GM08714 (cell line): ENCODE measurements around the gene RFX1.

Experiments used
- H3K4me3 ChIP-seq: fragments of 200-500 bp; sonication (Bioruptor generic); 2 replicates; pipeline ENCODE4 v1.5.1; 2014; ENCODE audit warnings: mild to moderate bottlenecking, low read length, inconsistent platforms
- ZNF274 ChIP-seq: IDR thresholded peaks from 2 replicates; pipeline ENCODE4 v1.6.1; 2012; ENCODE audit warnings: mild to moderate bottlenecking, low read depth, low read length

Gene RFX1

DNA sequence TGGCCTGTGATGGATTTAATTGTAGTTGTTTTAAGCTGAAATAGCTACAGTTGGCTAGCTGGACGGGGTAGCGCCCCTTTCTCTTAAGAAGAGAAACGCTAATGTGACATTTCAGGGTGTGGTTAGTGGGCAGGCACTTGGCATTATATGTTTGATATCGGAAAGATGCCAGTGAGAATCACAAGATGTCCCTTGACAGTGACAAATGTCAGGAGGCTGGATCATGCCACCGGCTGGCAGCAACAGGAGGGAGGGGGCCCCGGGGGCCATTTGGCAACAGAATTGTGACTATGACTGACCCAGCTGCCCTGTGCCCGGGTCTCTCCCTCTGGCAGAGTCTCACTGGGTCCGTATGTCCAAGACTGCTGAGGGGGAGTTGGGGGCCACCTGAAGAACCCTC, 49.1 kb downstream of the RFX1 start:
- H3K4me3 ChIP-seq: no peak overlapping the region
- no peak for TF ChIP-seq ZNF274

GRCh38 chr19:13956365-13956744, 49.8 kb downstream of the RFX1 start:
- H3K4me3 ChIP-seq: no peak overlapping the region
- no peak for TF ChIP-seq ZNF274

DNA sequence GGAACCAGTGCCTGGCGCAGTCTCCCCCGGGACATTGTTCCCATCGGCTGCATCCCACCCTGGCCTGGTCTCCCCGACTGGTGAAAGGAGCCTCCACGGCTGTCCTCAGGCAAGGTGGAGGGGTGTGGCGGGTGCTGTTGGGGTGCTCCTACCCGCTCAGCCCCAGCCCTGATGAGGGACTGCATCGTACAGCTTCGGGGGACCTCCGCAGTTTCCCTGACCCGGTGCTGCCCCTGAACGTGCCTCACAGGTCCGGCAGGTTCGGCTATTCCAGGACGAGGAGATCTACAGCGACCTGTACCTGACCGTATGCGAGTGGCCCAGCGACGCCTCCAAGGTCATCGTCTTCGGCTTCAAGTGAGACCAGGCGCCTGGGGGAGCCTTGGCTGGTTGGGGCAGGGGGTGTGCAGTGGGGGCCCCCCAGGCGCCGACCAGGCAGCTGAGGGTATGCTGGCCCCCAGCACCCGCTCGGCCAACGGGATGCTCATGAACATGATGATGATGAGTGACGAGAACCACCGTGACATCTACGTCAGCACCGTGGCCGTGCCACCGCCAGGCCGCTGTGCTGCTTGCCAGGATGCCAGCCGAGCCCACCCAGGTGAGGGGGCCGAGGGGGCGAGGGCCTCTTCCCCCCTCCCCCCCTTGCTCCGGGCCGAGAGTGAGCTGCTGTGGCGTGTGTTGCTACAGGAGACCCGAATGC, 50.3 kb downstream of the RFX1 start:
- no peak overlapping the region for H3K4me3 ChIP-seq
- no peak for TF ChIP-seq ZNF274

DNA sequence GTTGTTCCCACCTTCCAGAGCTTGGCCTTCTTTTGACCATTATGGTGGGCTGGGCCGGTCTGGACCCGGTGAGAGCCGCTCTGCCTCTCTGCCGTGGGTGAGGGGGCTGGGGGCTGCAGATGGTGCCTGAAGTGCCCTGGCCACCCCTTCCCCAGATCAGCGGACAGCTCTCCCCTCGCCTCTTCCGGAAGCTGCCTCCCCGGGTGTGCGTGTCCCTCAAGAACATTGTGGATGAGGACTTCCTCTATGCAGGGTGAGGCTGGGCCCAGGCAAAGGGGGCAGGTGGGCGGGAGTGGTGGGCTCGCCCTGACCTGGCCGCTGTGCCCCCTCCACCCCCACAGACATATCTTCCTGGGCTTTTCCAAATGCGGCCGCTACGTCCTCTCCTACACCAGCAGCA, 51.9 kb downstream of the RFX1 start:
- TF ChIP-seq ZNF274: no peak
- no peak overlapping the region for H3K4me3 ChIP-seq

DNA sequence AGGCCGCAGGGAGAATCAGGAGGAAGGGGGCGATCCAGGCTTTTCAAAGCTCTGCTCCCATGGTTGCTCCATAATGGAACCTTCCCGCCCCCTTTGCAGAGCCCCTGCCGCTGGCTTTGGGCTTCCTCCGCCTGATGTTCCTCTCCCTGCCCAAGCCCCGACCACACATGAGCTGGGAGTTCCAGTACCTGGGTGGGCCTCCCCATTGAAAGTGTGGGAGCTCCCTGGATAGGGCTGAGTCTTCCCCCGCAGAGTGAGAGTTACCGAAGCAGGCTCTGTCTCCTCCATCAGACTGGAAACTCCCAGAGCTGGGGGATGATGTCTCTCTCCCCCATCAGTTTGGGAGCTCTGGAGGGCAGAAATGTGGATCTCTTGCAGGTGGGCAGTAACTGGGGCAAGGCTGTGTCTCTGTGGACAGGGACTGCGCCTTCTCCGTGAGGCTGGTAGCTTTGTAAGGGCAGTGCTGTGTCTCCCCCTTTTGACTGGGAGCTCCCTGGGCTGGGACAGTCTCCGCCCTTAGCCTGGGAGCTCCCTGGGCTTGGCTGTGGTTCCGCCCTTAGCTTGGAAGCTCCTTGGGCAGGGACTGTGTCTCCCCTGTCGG, 53.1 kb downstream of the RFX1 start:
- H3K4me3 ChIP-seq: peak overlapping the region; percentile 67
- TF ChIP-seq ZNF274: no peak

DNA sequence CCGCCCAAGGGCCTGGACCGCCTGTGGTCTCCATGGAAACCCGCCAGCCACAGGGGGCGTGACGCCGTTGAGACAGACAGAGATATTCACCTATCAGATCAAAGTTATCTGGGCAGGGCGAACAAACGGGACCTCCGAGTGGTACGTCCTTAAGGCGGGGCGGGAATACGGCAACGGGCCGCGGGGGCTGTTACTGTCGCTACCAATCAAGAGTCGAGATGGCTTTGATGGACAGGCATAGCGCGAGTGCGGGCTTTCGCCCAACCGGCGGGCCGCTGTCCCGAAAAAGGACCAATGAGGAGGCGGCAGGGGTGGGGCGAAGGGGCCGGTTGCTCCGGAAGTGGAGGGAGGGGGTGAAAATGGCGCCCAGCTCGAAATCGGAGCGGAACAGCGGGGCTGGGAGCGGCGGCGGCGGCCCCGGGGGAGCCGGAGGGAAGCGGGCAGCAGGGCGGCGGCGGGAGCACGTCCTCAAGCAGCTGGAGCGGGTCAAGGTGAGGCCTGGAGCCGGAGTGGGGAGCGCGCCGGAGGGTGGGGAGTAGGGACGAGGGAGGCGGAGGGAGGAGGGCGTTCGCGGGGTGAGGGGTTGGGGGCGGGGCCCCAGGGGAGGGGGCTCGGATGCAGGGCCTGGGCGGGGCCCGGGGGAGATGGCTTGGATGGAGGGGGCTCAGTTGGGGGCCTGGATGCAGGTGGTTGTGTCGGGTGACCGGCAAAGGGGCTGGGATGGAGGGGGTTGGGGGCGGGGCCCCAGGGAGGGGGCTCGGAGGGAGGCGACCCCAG, 53.8 kb downstream of the RFX1 start, which contains the start of gene DCAF15:
Gene DCAF15 (plus strand): TSS at position 356 of the 777 bp plus-strand sequence. CDS start 4 bp downstream, at position 360.
- TF ChIP-seq ZNF274: no peak
- H3K4me3 ChIP-seq: peak within 1 kb of the TSS; percentile 67

DNA sequence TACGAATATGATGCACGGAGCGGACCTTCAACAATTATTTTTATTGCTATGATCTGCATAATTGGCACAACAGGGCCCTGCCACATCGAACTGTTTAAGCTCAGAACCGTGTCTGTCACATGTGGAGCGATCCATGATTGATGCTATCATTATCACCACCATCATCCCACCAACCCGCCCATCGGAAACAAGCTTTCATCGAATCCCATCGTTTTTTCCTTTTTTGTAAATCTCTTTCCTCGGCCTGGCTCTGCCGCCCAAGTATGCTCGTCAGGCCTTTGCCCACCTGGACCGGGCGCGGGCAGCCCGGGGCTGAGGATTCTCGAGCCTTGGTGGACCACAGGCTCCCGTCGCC, 54.3 kb downstream of the RFX1 start:
- H3K4me3 ChIP-seq: peak overlapping the region; percentile 24; the same call in 1 of the 2 replicates
- TF ChIP-seq ZNF274: no peak

DNA sequence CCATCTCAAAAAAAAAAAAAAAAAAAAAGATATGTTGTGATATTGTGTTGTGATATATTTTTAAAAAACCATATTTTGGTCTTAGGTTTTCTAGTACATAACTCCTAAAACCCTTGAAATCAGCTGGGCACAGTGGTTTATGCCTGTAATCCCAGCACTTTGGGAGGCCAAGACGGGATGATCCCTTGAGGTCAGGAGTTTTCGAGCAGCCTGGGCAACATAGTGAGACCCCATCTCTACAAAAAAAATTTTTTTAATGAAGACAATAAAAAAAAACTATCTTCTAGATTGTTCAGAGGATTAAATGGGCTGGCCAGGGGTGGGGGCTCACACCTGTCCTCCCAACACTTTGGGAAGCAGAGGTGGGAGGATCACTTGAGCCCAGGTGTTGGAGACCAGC, 55.1 kb downstream of the RFX1 start:
- H3K4me3 ChIP-seq: no peak overlapping the region
- no peak for TF ChIP-seq ZNF274

GRCh38 chr19:13946414-13946813, 59.7 kb downstream of the RFX1 start:
- H3K4me3 ChIP-seq: no peak overlapping the region
- TF ChIP-seq ZNF274: no peak

DNA sequence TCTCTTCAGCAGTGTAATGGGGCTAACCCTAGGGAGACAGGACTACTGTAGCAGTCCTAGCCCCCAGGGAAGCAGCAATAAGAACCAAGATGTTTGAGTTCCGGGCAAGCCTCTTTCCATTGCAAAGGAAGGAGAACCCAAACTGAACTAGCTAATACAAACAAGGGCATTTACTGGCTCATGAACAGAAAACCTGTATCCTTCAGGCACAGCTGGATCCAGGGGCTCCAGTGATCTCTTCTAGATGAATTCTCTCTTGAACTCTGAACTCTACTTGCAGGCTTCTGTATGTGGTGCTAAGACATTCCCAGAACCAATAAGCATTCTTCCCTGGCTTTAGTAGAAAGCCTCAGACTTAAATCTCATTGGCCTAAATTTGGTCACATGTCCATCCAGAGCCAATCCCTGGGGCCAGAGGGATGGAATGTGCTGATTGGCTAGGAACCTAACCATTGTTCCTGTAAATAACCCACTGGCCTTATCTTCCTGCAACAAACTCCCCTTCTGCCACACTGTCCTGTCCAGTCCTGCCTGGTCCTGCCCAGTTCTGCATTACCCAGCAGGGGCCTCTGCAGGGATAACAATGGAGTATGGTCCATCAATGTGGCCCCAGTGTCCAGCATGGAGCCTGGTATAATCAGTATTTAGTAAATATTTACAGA, 64.0 kb downstream of the RFX1 start:
- H3K4me3 ChIP-seq: no peak overlapping the region
- no peak for TF ChIP-seq ZNF274

DNA sequence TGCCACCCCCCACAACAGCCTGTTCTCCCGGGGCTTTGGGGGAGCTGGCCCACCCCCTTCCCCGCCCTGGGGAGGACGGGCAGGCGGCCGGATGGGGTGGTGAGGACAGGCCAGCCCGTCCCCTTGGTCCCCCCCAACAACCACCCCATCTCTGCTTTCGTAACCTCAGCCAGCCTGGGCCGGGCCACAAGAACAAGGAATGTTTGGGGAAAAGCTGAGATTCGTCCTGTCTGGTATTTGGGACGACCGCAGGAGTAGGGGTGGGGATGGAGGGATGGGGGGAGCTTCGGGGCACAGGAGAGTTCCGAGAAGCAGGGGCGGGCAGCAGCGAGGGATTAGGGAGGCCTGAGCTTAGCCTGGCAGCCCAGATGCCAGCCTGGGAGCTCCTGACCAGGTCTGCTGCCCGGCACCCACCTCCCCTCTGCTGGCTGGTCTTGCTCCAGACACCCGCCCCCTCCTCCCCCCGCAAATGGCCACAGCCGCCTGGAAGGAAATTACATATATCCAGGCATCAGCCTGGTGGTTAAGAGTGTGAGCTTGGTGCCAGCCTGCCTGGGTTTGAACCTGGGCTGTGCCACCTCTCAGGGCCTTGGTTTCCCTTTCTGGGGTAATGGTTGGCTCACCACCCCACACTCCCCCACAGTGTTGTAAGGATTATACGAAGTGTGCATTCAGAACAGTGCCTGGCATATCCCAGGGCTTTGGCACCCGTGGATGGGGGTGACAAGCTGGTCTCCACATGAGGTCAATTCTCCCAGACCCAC, 67.6 kb downstream of the RFX1 start, which contains the start of gene PODNL1:
Gene PODNL1 (minus strand): TSS at position 117 of the 764 bp plus-strand sequence. CDS start 236 bp downstream, outside the sequence.
- no peak for TF ChIP-seq ZNF274
- no peak within 1 kb of the TSS for H3K4me3 ChIP-seq

DNA sequence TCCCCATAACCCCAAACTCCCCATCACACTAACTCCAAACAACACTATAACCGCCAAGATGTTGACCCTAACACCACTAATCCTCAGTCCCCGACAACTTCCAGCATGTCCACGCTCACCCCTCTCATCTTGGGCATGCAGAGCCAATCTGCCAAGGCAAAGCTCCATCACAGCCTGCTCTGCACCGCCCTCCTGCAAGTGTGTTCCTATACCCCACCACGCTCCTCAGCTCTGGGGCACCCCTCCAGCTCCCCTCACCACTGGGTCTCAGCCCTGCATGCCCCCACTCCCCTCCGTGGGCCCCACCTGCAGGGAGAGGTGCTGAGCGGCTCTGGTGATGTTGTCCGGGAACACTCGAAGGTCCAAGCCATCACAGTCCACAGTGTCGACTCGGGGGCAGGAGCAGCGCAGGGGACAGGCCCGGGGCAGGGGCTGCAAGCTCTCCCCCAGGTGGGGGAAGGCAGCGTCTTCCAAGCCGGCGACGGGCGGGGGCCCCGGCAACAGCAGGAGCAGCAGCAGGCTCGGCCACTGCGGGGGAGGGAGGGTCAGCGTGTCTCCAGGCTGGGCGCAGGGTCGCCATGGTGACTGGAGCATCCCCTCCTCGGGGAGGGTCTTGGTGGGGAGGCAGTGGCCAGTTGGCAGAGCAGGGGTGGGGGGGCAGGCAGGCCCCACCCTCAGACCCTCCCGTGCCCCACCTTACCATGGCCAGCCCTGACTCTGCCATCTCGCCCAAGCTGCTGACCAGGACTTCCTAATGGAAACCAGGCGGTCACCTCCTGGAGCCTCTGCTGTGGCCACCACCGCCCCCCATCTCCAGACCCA, 68.4 kb downstream of the RFX1 start:
- no peak for TF ChIP-seq ZNF274
- H3K4me3 ChIP-seq: no peak overlapping the region
